22Rv1 (cell line): Measurements from ENCODE around the gene ECE2.

Source experiments
- ZFX ChIP-seq: fragments of 450-650 bp; IDR thresholded peaks from 2 replicates; pipeline ENCODE4 v1.6.1; 2017; ENCODE audit warnings: antibody characterized with exemption, borderline replicate concordance
- TF ChIP-seq, protein P1 (sequence below): fragments of 450-650 bp; IDR thresholded peaks from 2 replicates; pipeline ENCODE4 v1.5.1; 2017; ENCODE audit warnings: mild to moderate bottlenecking

- TF ChIP-seq, protein P1, sequence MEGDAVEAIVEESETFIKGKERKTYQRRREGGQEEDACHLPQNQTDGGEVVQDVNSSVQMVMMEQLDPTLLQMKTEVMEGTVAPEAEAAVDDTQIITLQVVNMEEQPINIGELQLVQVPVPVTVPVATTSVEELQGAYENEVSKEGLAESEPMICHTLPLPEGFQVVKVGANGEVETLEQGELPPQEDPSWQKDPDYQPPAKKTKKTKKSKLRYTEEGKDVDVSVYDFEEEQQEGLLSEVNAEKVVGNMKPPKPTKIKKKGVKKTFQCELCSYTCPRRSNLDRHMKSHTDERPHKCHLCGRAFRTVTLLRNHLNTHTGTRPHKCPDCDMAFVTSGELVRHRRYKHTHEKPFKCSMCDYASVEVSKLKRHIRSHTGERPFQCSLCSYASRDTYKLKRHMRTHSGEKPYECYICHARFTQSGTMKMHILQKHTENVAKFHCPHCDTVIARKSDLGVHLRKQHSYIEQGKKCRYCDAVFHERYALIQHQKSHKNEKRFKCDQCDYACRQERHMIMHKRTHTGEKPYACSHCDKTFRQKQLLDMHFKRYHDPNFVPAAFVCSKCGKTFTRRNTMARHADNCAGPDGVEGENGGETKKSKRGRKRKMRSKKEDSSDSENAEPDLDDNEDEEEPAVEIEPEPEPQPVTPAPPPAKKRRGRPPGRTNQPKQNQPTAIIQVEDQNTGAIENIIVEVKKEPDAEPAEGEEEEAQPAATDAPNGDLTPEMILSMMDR: peak; percentile 32
- no peak for TF ChIP-seq ZFX
These were observed 46.3 kb upstream of the ECE2 start, which contains the start of gene VWA5B2 for GRCh38 chr3:184229394-184230080.
